ENCODE measurements around the gene ZNF284. TPM values are rescaled to one million over a fixed set of nuclear protein-coding genes. Genes with fewer than 3 reads are reported as not detected.

The ZNF284 gene
- total RNA-seq, result 3.8 and 4.3 TPM in 2 replicates

DNA sequence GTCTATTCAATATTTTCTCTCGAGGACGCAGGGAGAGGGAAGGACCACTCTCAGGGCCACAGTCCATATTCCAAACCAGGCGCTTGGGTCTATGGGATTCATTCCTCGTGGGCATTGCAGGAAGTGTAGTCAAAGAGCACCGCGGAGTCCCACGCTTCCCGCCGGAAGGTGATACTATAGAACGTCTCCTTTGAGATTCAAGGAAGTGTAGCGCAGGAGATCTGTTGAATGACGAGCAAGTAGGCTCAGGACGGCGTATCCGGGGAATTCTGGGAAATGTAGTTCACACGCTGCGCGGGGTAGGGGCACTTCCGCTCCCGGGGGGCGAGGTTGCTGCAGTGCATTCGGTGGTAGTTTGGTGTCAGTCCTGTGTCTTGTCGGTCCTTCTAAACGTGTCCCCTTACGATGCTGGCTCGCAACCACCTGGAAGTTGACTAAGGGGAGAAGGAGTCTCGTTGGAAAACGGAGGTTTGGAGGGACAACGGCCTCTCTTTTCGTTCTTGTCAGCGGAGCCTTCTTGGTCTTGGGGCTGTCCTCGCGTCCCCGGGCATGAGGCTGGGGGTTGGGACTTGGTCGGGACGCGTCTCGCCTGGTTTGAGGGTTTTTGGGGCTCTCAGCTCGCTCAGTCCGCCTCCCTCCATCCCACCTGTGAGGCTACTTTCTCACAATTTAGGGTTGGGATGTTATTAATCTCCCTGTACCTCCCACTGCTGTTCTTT lies at the start of gene ZNF284:
Gene ZNF284, plus strand, starts transcription at position 336 of the 719 bp plus-strand sequence. CDS start 4,231 bp downstream, outside the sequence.
- H3K9me3 ChIP-seq (ENCODE audit: low read depth, low read length), result peaks cover 5% of the 10 kb centered on the region
- H3K79me2 ChIP-seq (ENCODE audit: insufficient read depth, low read length), result peaks cover 8% of the 10 kb centered on the region
- peak within 1 kb of the TSS; percentile 95 for H3K4me3 ChIP-seq (ENCODE audit: insufficient read depth, low read length)
- no peaks in the 10 kb centered on the region for H3K27me3 ChIP-seq (ENCODE audit: insufficient read depth, low read length)
- peaks cover 6% of the 10 kb centered on the region for H3K36me3 ChIP-seq (ENCODE audit: insufficient read depth, low read length)
- TF ChIP-seq, protein P1, sequence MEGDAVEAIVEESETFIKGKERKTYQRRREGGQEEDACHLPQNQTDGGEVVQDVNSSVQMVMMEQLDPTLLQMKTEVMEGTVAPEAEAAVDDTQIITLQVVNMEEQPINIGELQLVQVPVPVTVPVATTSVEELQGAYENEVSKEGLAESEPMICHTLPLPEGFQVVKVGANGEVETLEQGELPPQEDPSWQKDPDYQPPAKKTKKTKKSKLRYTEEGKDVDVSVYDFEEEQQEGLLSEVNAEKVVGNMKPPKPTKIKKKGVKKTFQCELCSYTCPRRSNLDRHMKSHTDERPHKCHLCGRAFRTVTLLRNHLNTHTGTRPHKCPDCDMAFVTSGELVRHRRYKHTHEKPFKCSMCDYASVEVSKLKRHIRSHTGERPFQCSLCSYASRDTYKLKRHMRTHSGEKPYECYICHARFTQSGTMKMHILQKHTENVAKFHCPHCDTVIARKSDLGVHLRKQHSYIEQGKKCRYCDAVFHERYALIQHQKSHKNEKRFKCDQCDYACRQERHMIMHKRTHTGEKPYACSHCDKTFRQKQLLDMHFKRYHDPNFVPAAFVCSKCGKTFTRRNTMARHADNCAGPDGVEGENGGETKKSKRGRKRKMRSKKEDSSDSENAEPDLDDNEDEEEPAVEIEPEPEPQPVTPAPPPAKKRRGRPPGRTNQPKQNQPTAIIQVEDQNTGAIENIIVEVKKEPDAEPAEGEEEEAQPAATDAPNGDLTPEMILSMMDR (IDR thresholded peaks at IDR 0.05; ENCODE audit: extremely low read depth, low read depth, low read length), result no peak
- peak within 1 kb of the TSS; percentile 40 for H3K27ac ChIP-seq (ENCODE audit: low read depth, low read length)
- peak; percentile 96 for DNase-seq (ENCODE audit: insufficient read length, low spot score, missing footprints)
- no peaks in the 10 kb centered on the region for H4K20me1 ChIP-seq (ENCODE audit: insufficient read depth, low read length)
- peak within 1 kb of the TSS; percentile 100 for H2AFZ ChIP-seq (ENCODE audit: low read length)
- H3K4me2 ChIP-seq (ENCODE audit: insufficient read depth, low read length), result peak within 1 kb of the TSS; percentile 99
- peaks cover 9% of the 10 kb centered on the region for H3K4me1 ChIP-seq (ENCODE audit: insufficient read depth, low read length)

DNA sequence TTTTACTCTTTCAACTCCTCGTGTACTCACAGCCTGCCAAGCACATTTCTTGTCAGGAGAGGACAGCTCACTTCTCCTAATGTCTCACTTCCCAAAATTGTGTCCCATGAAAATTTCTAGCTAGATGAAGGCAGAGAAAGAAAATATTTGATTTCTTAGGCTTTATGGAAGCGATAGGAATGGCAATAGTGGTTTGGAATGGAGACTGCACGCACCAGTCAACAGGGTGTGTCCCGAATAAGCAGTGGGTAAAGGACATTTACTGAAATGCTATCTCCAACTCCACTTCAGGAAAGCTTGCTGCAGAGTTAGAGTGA lies 47.1 kb upstream of the ZNF284 start:
- H3K79me2 ChIP-seq (ENCODE audit: insufficient read depth, low read length), result peaks cover 13% of the 10 kb centered on the region
- H3K27me3 ChIP-seq (ENCODE audit: insufficient read depth, low read length), result no peaks in the 10 kb centered on the region

DNA sequence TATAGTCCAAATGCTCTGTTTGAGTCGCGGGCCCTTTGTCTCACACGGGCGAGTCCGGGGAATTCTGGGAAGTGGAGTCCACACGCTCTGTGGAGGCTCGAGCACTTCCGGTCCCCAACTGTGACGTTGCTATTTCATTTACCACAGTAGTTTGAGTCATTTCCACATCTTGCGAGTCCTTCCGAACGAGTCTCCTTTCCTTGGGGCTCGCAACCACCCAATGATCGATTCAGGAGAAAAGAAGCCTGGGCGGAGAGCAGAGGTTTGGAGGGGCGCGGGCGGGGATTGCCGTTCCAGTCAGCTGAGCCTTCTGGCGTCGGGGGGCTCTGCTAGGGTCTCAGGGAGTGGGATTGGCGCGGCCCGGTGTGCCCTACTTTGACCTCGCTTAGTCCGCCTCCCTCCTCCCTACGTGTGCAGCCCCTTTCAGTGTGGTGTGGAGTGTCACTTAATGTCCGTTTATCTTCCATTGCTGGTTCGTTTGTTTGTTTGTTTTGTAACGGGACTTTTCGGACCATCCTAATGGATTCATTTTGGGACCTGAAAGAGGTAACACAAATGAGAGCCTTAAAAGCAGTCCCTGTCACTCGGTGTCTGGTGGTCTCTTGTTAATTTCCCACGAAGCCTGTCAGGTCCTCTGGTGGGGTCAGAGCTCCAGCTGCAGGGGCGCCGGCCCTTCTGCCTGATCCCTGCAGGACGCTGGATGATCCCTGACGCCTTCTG lies 46.6 kb upstream of the ZNF284 start, which contains the start of gene ZNF222:
Gene ZNF222, plus strand, starts transcription at position 163 of the 720 bp plus-strand sequence. Its CDS starts 58 bp downstream, at position 221.
- Histone ChIP-seq H3K4me2 (ENCODE audit: insufficient read depth, low read length) (peak within 1 kb of the TSS; percentile 93), H4K20me1 (ENCODE audit: insufficient read depth, low read length) (no peaks in the 10 kb centered on the region), H3K9me3 (ENCODE audit: low read depth, low read length) (no peaks in the 10 kb centered on the region), H3K36me3 (ENCODE audit: insufficient read depth, low read length) (peaks cover 30% of the 10 kb centered on the region), H3K79me2 (ENCODE audit: insufficient read depth, low read length) (peaks cover 13% of the 10 kb centered on the region), H2AFZ (ENCODE audit: low read length) (peak within 1 kb of the TSS; percentile 97), H3K27ac (ENCODE audit: low read depth, low read length) (peak within 1 kb of the TSS; percentile 58), H3K4me1 (ENCODE audit: insufficient read depth, low read length) (peaks cover 5% of the 10 kb centered on the region), H3K4me3 (ENCODE audit: insufficient read depth, low read length) (peak within 1 kb of the TSS; percentile 93), H3K27me3 (ENCODE audit: insufficient read depth, low read length) (no peaks in the 10 kb centered on the region)
- TF ChIP-seq, protein P1 (IDR thresholded peaks at IDR 0.05; ENCODE audit: extremely low read depth, low read depth, low read length), result no peak
- DNase-seq (ENCODE audit: insufficient read length, low spot score, missing footprints), result peak; percentile 92

More for the DNA sequence above, 47.1 kb upstream of the ZNF284 start:
- H3K4me2 ChIP-seq (ENCODE audit: insufficient read depth, low read length), result peak overlapping the region; percentile 93
- H3K27ac ChIP-seq (ENCODE audit: low read depth, low read length), result peak overlapping the region; percentile 58
- no peaks in the 10 kb centered on the region for H3K9me3 ChIP-seq (ENCODE audit: low read depth, low read length)
- H3K4me3 ChIP-seq (ENCODE audit: insufficient read depth, low read length), result peak overlapping the region; percentile 93
- TF ChIP-seq, protein P1 (IDR thresholded peaks at IDR 0.05; ENCODE audit: extremely low read depth, low read depth, low read length), result no peak
- peaks cover 5% of the 10 kb centered on the region for H3K4me1 ChIP-seq (ENCODE audit: insufficient read depth, low read length)
- peaks cover 27% of the 10 kb centered on the region for H3K36me3 ChIP-seq (ENCODE audit: insufficient read depth, low read length)
- H4K20me1 ChIP-seq (ENCODE audit: insufficient read depth, low read length), result no peaks in the 10 kb centered on the region
- peak overlapping the region; percentile 97 for H2AFZ ChIP-seq (ENCODE audit: low read length)
- DNase-seq (ENCODE audit: insufficient read length, low spot score, missing footprints), result no peak

DNA sequence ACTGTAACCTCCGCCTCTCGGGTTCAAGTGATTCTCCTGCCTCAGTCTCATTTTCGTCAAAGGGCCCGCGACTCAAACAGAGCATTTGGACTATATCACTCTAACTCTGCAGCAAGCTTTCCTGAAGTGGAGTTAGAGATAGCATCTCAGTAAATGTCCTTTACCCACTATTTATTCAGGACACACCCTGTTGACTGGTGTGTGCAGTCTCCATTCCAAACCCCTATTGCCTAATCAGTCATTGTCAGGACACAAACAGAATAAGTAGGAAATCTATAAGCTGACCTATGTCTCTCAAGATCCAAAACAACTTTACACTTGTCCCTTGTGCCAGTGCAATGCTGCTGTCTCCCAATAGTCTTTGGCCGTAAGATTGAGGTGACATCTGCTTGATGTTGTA lies 45.3 kb upstream of the ZNF284 start:
- no peak for DNase-seq (ENCODE audit: insufficient read length, low spot score, missing footprints)
- TF ChIP-seq, protein P1 (IDR thresholded peaks at IDR 0.05; ENCODE audit: extremely low read depth, low read depth, low read length), result no peak
- Histone ChIP-seq H2AFZ (ENCODE audit: low read length) (no peak overlapping the region), H3K4me3 (ENCODE audit: insufficient read depth, low read length) (no peak overlapping the region), H3K4me2 (ENCODE audit: insufficient read depth, low read length) (no peak overlapping the region), H4K20me1 (ENCODE audit: insufficient read depth, low read length) (no peaks in the 10 kb centered on the region), H3K27ac (ENCODE audit: low read depth, low read length) (no peak overlapping the region), H3K9me3 (ENCODE audit: low read depth, low read length) (peaks cover 7% of the 10 kb centered on the region), H3K79me2 (ENCODE audit: insufficient read depth, low read length) (peaks cover 13% of the 10 kb centered on the region), H3K4me1 (ENCODE audit: insufficient read depth, low read length) (peaks cover 5% of the 10 kb centered on the region), H3K27me3 (ENCODE audit: insufficient read depth, low read length) (no peaks in the 10 kb centered on the region), H3K36me3 (ENCODE audit: insufficient read depth, low read length) (peaks cover 42% of the 10 kb centered on the region)

All from osteoblast (primary cell).